Measurements from ENCODE around the gene CCDC107.

The CCDC107 gene

DNA sequence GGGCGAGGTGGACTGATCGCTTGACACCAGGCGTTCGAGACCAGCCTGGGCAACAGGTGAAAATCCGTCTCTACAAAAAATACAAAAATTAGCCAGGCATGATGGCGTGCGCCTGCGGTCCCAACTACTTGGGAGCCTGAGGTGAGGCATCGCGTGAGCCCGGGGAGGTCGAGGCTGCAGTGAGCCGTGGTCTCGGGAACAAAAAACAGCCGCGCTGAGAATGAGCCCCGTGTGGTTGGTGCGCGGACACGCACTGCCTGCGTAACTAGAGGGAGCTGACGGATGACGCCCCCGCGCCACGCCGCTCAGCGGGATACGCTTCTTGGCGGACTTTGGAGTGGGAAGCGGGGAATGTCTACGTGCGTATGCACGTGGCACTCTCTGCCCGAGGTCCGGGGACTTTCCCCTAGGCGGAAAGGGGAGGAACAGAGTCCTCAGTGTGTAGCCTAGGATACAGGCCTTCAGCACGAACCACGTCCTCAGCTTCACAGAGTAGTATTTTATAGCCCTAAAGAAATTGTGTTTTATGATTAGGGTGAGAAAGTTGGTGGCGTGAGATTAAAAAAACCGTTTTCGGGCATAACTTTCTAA lies 451 bp upstream of the CCDC107 start, which contains the start of gene RMRP (continued):
- TF ChIP-seq, protein P1, sequence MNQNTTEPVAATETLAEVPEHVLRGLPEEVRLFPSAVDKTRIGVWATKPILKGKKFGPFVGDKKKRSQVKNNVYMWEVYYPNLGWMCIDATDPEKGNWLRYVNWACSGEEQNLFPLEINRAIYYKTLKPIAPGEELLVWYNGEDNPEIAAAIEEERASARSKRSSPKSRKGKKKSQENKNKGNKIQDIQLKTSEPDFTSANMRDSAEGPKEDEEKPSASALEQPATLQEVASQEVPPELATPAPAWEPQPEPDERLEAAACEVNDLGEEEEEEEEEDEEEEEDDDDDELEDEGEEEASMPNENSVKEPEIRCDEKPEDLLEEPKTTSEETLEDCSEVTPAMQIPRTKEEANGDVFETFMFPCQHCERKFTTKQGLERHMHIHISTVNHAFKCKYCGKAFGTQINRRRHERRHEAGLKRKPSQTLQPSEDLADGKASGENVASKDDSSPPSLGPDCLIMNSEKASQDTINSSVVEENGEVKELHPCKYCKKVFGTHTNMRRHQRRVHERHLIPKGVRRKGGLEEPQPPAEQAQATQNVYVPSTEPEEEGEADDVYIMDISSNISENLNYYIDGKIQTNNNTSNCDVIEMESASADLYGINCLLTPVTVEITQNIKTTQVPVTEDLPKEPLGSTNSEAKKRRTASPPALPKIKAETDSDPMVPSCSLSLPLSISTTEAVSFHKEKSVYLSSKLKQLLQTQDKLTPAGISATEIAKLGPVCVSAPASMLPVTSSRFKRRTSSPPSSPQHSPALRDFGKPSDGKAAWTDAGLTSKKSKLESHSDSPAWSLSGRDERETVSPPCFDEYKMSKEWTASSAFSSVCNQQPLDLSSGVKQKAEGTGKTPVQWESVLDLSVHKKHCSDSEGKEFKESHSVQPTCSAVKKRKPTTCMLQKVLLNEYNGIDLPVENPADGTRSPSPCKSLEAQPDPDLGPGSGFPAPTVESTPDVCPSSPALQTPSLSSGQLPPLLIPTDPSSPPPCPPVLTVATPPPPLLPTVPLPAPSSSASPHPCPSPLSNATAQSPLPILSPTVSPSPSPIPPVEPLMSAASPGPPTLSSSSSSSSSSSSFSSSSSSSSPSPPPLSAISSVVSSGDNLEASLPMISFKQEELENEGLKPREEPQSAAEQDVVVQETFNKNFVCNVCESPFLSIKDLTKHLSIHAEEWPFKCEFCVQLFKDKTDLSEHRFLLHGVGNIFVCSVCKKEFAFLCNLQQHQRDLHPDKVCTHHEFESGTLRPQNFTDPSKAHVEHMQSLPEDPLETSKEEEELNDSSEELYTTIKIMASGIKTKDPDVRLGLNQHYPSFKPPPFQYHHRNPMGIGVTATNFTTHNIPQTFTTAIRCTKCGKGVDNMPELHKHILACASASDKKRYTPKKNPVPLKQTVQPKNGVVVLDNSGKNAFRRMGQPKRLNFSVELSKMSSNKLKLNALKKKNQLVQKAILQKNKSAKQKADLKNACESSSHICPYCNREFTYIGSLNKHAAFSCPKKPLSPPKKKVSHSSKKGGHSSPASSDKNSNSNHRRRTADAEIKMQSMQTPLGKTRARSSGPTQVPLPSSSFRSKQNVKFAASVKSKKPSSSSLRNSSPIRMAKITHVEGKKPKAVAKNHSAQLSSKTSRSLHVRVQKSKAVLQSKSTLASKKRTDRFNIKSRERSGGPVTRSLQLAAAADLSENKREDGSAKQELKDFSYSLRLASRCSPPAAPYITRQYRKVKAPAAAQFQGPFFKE (tag by site-specific recombination; IDR thresholded peaks at IDR 0.05; ENCODE audit: borderline replicate concordance) = no peak
- TF ChIP-seq ZBTB48 (tag by site-specific recombination; IDR thresholded peaks at IDR 0.05) (peak; percentile 69; the same call in 1 of the 2 replicates), ZNF530 (tag by site-specific recombination; IDR thresholded peaks at IDR 0.05; ENCODE audit: low read depth) (no peak), SP2 (tag by site-specific recombination; IDR thresholded peaks at IDR 0.05) (peak; percentile 40), ZNF223 (tag by site-specific recombination; IDR thresholded peaks at IDR 0.05) (no peak), ZNF214 (tag by site-specific recombination; IDR thresholded peaks at IDR 0.05; ENCODE audit: borderline replicate concordance) (no peak), SETDB1 (IDR thresholded peaks at IDR 0.05; ENCODE audit: insufficient read length, low read length) (no peak), ZNF16 (tag by site-specific recombination; IDR thresholded peaks at IDR 0.05; ENCODE audit: low read depth) (0 out of 2 replicates have a peak, but pooled peaks have one; percentile 42), ZNF670 (tag by site-specific recombination; IDR thresholded peaks at IDR 0.05; ENCODE audit: low read depth) (no peak), ZNF10 (tag by site-specific recombination; IDR thresholded peaks at IDR 0.05) (0 out of 2 replicates have a peak, but pooled peaks have one; percentile 62), ZNF112 (tag by site-specific recombination; IDR thresholded peaks at IDR 0.05) (no peak), ZNF416 (tag by site-specific recombination; IDR thresholded peaks at IDR 0.05) (no peak), ZNF169 (tag by site-specific recombination; IDR thresholded peaks at IDR 0.05) (no peak), ZSCAN30 (tag by site-specific recombination; IDR thresholded peaks at IDR 0.05) (peak; percentile 59; the same call in 1 of the 2 replicates), ZNF121 (tag by site-specific recombination; IDR thresholded peaks at IDR 0.05) (no peak), ZFP69B (tag by site-specific recombination; IDR thresholded peaks at IDR 0.05) (peak; percentile 86), ZNF560 (tag by site-specific recombination; IDR thresholded peaks at IDR 0.05; ENCODE audit: borderline replicate concordance) (no peak)
- TF ChIP-seq, protein P2, sequence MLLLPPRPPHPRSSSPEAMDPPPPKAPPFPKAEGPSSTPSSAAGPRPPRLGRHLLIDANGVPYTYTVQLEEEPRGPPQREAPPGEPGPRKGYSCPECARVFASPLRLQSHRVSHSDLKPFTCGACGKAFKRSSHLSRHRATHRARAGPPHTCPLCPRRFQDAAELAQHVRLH (tag by site-specific recombination; IDR thresholded peaks at IDR 0.05) = no peak; the same call in 1 of the 2 replicates
- TF ChIP-seq, protein P3, sequence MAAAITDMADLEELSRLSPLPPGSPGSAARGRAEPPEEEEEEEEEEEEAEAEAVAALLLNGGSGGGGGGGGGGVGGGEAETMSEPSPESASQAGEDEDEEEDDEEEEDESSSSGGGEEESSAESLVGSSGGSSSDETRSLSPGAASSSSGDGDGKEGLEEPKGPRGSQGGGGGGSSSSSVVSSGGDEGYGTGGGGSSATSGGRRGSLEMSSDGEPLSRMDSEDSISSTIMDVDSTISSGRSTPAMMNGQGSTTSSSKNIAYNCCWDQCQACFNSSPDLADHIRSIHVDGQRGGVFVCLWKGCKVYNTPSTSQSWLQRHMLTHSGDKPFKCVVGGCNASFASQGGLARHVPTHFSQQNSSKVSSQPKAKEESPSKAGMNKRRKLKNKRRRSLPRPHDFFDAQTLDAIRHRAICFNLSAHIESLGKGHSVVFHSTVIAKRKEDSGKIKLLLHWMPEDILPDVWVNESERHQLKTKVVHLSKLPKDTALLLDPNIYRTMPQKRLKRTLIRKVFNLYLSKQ (tag by site-specific recombination; IDR thresholded peaks at IDR 0.05; ENCODE audit: borderline replicate concordance) = no peak
- TF ChIP-seq, protein P4, sequence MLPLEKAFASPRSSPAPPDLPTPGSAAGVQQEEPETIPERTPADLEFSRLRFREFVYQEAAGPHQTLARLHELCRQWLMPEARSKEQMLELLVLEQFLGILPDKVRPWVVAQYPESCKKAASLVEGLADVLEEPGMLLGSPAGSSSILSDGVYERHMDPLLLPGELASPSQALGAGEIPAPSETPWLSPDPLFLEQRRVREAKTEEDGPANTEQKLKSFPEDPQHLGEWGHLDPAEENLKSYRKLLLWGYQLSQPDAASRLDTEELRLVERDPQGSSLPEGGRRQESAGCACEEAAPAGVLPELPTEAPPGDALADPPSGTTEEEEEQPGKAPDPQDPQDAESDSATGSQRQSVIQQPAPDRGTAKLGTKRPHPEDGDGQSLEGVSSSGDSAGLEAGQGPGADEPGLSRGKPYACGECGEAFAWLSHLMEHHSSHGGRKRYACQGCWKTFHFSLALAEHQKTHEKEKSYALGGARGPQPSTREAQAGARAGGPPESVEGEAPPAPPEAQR (tag by site-specific recombination; IDR thresholded peaks at IDR 0.05) = peak; percentile 86; the same call in 1 of the 2 replicates
- TF ChIP-seq, protein P5, sequence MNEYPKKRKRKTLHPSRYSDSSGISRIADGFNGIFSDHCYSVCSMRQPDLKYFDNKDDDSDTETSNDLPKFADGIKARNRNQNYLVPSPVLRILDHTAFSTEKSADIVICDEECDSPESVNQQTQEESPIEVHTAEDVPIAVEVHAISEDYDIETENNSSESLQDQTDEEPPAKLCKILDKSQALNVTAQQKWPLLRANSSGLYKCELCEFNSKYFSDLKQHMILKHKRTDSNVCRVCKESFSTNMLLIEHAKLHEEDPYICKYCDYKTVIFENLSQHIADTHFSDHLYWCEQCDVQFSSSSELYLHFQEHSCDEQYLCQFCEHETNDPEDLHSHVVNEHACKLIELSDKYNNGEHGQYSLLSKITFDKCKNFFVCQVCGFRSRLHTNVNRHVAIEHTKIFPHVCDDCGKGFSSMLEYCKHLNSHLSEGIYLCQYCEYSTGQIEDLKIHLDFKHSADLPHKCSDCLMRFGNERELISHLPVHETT (tag by site-specific recombination; IDR thresholded peaks at IDR 0.05) = peak; percentile 85
- TF ChIP-seq, protein P6, sequence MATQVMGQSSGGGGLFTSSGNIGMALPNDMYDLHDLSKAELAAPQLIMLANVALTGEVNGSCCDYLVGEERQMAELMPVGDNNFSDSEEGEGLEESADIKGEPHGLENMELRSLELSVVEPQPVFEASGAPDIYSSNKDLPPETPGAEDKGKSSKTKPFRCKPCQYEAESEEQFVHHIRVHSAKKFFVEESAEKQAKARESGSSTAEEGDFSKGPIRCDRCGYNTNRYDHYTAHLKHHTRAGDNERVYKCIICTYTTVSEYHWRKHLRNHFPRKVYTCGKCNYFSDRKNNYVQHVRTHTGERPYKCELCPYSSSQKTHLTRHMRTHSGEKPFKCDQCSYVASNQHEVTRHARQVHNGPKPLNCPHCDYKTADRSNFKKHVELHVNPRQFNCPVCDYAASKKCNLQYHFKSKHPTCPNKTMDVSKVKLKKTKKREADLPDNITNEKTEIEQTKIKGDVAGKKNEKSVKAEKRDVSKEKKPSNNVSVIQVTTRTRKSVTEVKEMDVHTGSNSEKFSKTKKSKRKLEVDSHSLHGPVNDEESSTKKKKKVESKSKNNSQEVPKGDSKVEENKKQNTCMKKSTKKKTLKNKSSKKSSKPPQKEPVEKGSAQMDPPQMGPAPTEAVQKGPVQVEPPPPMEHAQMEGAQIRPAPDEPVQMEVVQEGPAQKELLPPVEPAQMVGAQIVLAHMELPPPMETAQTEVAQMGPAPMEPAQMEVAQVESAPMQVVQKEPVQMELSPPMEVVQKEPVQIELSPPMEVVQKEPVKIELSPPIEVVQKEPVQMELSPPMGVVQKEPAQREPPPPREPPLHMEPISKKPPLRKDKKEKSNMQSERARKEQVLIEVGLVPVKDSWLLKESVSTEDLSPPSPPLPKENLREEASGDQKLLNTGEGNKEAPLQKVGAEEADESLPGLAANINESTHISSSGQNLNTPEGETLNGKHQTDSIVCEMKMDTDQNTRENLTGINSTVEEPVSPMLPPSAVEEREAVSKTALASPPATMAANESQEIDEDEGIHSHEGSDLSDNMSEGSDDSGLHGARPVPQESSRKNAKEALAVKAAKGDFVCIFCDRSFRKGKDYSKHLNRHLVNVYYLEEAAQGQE (tag by site-specific recombination; IDR thresholded peaks at IDR 0.05) = peak; percentile 62; the same call in 1 of the 2 replicates

Measured in HEK293 (cell line).